HG02885 (cell line): ENCODE measurements around the gene GRAP2.
"Not testable (repeated sequence)": the region's sequence is repeated elsewhere in the genome, so short reads cannot be mapped to it uniquely, and the experiment has no call there.

Experiments used
- ATAC-seq: cut with Tn5 transposase; IDR thresholded peaks from one replicate; pipeline ENCODE4 v1.9.1; 2021; ENCODE audit warnings: mild to moderate bottlenecking; ENCODE audit not compliant: unreplicated experiment, poor library complexity

Gene GRAP2

DNA sequence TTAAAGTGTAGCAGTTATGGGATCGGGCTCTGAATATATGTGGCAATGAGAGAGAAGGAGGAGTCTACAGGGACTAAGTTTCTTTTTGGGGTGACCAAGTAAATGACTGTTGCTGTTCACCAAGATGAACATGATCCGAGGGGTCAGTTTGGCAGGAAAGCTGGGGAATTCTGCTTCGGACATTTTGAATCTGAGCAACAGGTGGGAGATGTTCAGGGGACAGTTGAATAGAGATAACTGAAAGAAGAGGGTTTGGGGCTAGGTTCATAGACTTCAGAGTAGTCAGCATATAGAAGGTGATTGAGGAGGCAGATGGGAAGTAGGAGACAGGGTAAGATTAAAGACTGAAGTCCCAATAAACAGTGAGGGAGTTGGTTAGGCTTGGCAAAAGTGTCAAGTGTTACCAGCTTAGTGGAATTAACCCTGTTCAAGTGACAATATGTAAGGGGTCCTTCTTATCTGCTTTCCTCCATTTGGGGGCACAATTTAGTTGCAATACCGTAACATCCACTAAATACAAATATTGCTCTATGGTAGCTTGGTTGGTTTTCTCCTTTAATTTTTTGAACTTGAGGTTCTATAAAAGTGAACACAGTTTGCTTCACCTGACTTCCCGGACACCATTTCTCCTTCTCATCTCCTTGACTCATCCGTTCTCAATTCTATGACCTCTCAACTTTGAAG, 4.4 kb upstream of the GRAP2 start:
- ATAC-seq = no peak

DNA sequence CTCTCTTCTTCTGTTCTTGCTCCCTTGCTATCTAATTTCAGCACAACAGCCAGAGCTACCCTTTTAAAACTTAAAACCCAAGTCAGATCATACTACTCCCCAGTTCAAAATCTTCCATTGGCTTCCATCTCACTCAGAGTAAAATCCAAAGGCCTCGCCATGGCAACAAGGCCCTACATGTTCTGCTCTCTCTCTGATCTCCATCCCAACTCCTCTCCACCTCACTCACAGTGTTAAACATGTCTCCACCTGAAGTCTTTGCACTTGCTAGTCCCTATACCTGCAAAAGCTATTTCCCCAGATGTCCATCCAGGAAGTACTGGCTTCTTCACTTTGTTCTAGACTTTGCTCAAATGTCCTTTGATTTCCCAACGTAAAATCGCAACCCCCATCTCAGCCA, 3.0 kb upstream of the GRAP2 start:
- no peak for ATAC-seq

DNA sequence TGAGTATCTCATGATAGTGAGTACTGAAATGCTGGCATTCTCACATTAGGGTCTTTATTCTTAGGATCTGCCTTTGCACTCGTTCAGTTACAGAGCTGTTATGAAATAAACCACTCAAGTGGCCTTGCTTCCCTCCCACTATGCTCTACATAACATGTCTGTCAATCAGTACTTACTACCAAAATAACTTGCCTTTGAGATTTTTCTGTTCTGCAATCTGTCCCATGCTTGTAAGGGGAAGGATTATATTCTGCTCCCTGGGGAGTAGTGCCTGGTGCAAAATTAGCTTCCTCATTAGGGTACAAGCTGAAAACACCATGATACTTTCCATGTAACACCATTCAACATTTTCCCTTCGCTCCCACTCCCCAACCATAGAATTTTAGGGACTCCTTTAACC, 1.9 kb upstream of the GRAP2 start:
- ATAC-seq = peak; percentile 75

DNA sequence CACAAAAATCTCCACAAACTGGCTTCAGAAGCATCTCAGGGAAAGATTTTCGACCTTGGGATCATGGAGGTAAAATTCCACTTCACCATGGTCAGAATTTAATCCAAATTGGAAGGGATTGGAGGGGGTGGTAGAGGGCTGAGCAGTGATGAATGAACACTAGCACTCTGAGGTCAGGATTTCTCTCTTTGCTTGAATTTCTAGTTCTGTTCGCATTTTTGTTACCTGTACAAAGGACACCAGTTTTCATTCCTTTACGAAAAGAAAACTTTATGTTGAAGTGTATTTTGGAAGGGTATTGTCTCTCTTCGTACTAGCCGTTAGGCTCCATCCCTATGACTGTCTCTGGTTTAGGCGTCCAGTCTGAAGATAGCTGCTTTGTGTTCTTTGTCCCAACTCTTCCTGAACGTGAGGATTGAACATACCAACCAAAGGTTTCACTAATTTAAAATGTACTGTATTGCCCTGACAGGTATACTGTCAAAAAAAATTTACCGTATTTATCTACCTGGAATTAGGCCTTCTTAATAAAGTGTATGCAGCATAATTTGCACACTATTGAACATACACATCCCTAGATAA, 772 bp downstream of the GRAP2 start:
- ATAC-seq = no peak

DNA sequence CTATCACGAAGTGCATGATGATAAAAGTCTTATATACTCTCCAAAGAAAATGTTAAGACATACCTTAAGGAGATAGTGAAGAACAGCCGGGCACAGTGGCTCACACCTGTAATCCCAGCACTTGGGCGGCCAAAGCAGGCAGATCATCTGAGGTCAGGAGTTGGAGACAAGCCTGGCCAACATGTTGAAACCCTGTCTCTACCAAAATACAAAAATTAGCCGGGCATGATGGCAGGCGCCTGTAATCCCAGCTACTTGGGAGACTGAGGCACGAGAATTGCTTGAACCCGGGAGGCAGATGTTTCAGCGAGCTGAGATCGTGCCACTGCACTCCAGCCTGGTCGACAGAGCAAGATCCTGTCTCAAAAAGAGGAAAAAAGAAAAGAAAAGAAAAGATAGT, 3.1 kb downstream of the GRAP2 start:
- ATAC-seq = not testable (repeated sequence)

DNA sequence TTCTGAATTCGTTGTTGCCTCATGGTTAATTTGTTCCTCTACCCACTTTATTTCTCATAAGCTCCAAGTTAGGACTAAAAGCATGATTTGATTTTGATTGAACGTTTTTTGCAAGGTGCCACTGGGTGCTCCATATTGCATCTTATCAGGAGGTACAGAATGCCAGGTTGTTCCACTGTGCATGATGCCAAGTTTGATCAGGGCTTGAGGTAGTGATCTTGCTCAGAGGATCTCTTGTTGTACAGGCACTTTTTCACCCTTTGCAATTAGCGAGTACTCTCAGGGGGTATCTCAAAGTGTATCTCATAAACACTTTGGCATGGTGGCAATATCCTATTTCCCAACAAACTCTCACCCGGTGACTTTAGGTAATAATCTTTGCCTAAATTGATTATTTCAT, 4.0 kb downstream of the GRAP2 start:
- no peak for ATAC-seq

DNA sequence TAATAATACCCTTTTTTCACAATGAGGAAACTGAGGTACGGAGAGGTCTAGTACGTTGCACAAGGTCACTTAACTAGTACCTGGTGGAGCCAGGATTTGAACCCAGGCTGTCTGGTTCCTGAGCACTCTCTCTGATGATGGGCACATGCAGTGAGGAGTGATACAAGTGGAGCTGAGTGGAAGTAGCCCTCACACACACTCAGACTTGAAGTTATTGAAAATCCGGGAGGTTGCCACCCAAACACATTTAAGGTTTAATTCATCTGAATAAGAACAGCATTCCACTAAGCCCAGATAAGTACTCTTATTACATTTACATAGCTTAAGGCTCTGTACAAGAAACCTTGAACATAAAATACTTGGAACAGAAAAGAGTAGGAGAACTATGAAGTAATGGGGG, 4.8 kb downstream of the GRAP2 start:
- no peak for ATAC-seq

DNA sequence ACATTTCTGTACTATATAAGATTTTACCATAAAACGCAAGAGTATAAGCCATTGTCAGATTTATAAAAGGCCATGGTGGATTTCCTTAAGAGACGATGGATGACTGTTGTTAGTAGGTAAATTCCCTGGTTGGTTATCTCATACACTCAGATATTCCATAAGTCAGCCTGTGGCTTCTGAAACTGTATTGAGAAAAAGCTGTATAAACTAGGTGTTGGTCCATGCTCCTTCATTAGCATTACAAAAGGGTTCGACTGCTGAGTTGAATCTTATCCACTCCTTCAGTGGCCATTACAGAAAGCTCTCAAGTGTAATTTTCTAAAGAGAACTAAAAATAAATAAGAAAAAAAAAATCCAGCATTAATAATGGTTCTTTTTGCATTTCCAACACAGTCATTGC, 5.3 kb downstream of the GRAP2 start:
- no peak for ATAC-seq

DNA sequence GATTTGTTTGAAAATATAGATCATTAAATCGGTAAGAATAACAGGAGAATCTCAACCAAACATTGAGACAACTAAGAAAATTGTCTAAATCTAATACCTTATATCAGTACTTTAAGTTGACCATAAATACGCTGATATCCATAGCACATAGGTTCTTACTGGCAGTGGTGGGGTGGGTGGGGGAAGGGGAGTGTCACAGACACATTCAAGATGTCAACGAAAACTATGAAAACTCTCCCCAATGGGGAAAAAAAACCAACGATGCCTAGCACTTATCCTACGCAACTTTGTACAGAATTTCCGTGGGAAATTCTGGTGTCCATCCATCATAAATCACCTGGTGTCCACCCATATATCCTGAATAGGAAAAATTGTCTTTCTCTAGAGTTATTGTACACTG, 6.2 kb downstream of the GRAP2 start:
- no peak for ATAC-seq

DNA sequence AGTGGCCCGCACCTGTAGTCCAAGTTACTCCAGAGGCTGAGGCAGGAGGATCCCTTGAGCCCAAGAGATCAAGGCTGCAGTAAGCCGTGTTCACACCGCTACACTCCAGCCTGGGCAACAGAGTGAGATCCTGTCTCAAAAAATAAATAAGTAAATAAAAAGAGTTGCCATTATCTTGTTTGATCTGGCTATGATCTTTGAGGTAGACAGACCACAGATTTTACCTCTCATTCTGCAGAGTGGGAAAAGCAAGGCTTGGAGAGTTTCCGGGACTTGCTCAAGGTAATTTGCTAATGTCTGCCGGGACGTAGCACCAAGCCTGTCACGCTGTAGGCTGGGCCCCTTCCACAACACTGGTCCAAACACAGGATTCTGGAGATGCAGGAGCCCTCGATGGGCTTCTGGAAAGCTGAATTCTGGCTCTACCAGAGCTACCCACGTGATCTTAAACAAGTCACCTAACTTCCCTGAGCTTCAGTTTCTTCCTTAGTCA, 6.8 kb downstream of the GRAP2 start:
- no peak for ATAC-seq

DNA sequence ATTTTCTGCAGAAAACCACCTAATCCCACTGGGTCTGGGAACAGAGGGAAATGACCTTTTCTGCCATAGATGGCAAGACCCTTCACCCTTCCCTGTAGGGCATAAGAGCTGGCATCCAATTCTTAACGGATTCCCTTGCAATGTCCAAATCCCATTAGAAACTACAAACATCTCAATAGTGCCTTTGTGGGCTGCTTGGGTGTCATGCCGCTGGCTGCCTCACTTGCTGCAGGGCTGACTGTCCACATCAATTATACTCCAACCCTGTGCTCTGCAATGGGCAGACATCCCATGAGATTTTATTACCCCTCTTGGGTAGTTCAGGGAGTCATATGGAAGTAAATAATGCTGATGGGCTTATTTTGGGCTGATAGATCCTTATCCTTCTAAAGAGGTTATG, 7.3 kb downstream of the GRAP2 start:
- no peak for ATAC-seq

DNA sequence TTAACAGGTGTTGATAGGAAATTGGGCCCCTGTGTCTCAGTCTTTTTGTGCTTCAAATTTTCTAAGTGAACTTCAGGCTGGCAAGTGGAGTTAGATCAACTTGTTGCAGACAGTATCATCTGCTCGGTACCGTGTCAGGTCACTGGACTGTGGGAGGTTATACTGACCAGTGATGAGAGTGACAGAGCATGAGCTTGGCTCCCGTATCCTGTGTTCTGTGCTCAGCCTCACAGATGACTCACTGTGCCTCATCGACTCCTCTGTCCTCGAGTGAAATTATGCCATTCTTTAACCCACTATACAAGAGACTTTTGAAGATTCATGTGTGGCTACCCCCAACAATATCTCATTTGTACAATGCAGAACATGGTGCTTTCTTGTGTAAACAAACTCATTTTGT, 7.9 kb downstream of the GRAP2 start:
- ATAC-seq = no peak

DNA sequence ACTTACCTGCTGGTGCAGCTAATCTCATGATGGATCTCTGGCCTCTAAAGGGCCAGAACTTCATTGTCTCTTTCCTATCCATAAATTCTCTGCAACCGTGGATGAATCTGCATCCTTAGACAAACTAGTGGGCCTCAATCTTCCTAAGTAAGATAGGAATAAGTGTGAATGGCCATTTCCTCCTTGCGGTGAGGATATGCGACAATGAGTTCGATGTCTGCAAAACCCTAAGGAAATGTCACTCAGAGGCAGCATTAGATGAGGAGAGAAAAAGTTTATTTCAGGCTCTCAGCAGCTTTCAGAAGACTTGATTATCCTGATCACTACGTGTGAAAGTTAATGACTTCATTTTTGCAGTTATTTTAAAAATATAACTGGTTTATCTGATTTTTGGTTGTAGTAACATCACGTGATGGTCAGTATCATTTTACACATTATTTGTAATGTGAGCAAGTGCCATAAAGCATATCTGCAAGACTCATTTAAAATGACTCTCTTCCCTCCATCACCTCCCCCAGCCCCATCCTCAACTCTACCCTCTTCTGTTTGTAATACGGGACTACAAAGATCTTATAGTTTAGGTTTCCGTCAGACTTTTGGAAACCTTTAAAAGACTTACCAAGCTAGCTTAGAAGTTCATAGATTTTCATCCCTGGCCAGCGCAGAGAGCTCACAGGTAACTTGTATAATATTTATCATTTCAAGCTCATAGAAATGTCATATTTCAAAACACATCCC, 10.2 kb downstream of the GRAP2 start:
- no peak for ATAC-seq

DNA sequence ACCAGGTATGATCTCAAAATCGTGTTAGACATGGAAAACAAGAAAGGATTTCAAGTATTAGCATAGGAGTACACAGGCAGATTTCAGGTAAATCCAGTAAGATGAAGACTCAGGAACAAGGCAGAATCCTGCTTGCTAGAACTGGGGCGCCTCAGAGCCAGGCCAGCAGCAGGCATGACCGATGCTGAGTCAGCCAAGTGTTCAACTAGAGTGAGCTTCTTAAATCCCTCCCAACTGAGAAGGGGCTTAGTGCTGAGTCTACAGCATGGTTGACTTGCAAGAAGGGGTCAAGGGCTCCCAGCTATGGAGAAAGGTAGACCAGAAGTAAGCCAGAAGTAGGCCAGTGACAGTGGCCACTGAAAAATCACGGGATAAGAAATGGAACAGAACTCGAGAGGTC, 12.4 kb downstream of the GRAP2 start:
- ATAC-seq = no peak

DNA sequence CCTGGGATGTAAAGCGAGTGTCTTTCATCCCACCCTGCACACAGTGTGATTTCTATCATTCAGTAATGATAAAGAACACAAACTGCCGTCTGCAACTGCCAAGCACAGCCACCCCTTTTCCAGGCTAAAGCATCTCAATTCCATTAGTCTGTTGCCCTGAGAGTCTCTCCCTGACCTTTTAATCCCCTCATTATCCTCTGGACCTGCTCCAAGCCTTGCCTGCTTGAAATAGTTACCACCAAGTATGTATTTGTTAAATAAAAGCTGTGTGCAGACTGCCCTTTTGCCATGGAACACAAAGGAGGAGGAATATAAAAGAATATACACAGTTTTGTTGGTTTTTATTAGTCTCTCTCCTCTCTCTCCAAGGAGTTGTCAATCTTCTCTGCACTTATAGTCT, 13.0 kb downstream of the GRAP2 start:
- ATAC-seq = no peak

DNA sequence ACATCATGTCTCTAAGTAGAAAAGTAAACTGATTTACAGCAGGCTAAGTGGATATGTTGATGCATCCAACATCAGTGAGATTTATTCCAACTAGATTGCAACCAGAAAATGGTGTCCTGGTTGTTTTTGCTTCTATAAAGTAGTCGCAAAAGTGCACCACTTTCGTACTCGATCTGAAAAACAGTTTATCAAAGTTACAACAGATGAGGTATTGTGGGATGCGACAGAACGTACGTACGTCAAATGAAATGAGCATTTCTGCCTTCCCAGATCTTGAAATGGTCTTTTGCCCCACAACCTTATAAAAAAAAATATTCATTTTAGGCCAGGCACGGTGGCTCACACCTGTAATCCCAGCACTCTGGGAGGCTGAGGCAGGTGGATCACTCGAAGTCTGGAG, 13.7 kb downstream of the GRAP2 start:
- no peak for ATAC-seq

DNA sequence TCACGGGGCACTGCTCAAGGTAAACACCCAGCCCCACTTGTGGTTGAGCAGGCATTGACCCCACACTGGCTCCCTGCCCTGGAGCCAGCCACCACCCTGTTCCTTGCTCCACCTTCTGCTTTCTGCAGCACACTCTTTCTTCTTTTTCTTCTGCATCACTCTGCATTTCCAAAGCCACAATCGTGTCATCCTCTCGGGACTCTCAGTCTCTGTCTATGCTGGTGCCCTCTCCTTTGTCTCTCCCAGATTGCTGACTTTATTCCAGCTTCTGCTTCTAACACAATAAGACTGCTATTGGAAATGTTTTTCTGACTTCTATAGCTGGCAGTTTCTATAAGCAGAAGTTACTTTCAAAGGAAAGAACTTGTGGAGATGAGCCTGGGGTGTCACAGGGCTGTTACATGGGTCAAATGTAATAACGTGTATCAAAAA, 14.4 kb downstream of the GRAP2 start:
- ATAC-seq = no peak

DNA sequence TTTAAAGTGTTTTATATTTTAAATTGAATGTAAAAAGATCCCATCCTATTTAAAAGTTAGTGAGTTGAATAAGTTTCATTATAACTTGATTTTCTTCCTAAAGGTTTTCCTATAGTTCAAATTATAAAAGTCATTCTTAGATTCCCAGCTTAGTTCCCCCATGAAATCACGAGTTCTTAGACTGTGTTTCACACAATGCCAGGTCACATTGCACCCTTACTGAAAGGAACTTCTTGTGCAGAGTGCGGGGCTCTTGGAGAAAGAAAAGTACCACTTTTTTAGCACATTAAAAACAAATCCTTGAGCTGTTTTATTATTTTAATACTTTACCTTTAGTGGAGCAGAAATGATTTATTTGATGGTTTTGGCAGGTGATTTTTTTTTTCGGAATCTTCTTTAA, 15.6 kb downstream of the GRAP2 start:
- ATAC-seq = no peak

DNA sequence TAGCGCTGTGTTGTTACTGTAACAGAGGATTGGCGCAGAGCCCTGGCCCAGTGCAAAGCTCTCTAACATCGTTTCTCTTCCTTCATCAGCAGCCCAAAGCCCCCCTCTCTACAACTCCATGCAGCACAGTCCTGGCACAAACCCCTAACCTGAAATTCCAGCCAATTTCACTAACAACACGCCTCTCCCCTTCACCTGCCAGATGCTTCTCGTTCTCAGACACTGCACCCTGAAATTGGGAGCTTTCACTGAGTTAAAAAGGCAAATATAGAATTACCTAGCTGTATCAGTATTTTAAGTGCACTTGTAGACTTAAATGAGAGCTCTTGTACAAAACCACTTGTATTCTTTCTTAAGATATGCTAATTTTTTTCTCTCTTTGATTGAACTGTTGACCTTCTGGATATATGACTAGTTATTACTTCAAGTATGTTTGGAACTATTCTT, 16.3 kb downstream of the GRAP2 start:
- ATAC-seq = no peak

DNA sequence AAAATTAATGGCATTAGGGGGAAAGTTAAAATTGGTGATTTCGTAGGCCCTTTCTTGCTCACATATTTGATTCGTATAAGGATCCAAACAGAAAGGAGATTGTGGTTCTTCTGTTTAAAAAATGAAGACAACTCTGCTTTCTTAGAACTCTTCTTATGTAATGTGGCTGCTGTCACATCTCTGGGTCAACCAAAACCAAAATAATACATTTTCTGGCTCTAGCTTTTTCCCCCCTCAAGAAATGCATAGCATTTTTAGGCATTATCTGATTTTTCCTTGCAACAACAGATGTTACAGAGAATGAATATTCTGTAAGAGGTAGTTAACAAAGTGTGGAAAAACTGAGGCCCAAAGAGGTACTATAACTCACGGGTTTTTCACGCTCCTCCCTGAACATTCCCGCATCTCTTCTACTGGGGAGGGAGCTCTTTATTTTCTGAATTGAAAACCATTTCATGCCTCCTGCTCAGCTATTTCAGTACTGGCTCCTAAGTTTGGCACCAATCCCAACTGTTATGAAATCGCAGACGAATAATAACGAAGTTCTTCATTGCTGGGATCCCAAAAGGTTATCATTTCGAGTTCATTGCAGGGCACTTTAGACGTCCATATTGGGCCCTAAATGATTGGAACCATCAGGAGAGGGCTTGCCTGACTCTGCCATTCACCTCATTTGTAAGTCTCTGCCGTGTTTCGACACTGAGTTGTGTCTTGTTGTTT, 17.1 kb downstream of the GRAP2 start:
- ATAC-seq = no peak
